Tibial nerve (tissue), 4 donors: ENCODE results near the gene MTFR1L. TPM values are rescaled to one million over a fixed set of nuclear protein-coding genes. Genes with fewer than 3 reads are reported as not detected.

Experiments used
- DNase-seq, 2 donors: peaks; one replicate each; pipeline ENCODE4 v3.0.0-alpha.2; 2019; ENCODE audit warnings: low spot score in 2 of 2
- H3K27ac ChIP-seq, 4 donors: fragments of 200-600 bp; sonication (generic) in 3 of 4; one replicate each; pipeline ENCODE4 v1.5.1; 2017 to 2019; ENCODE audit warnings: mild to moderate bottlenecking in 1 of 4
- H3K27me3 ChIP-seq, 2 donors: fragments of 200-600 bp; sonication (generic) in 1 of 2; one replicate each; pipeline versions ENCODE4 v1.5.1 to v1.6.0; 2017 to 2019
- H3K36me3 ChIP-seq, 3 donors: fragments of 200-600 bp; sonication (generic); one replicate each; pipeline ENCODE4 v1.5.1; 2018 to 2019
- H3K4me1 ChIP-seq, 4 donors: fragments of 200-600 bp; sonication (generic) in 3 of 4; one replicate each; pipeline ENCODE4 v1.5.1; 2017 to 2019
- H3K4me3 ChIP-seq, 4 donors: fragments of 200-600 bp; sonication (generic) in 3 of 4; one replicate each; pipeline ENCODE4 v1.5.1; 2017 to 2019; ENCODE audit warnings: mild to moderate bottlenecking in 1 of 4, moderate library complexity in 1 of 4
- H3K9me3 ChIP-seq, 4 donors: fragments of 200-600 bp; sonication (generic) in 3 of 4; one replicate each; pipeline ENCODE4 v1.5.1; 2017 to 2019
- EP300 ChIP-seq, 2 donors: sonication (generic); formaldehyde crosslinking; IDR thresholded peaks; one replicate each; pipeline ENCODE4 v1.6.1; 2017; ENCODE audit warnings: antibody characterized with exemption in 2 of 2, mild to moderate bottlenecking in 1 of 2
- POLR2A ChIP-seq, 2 donors: fragments of 450-650 bp; IDR thresholded peaks; one replicate each; pipeline ENCODE4 v1.6.1; 2017; ENCODE audit warnings: antibody characterized with exemption in 2 of 2, mild to moderate bottlenecking in 2 of 2, moderate library complexity in 2 of 2
- WGBS, 2 donors: methylation state at CpG; one replicate each; pipeline ENCODE4 v1.1.5; 2018; 5-methylcytosine and 5-hydroxymethylcytosine counted together
- total RNA-seq, 4 donors: library from RNA; depleted of rRNA; stranded (reverse); fragments of >200 nt; gene quantifications; one replicate each; pipeline ENCODE4 v1.1.0, GENCODE V29; 2016
- TF ChIP-seq, protein P1 (sequence below), 5 experiments: fragments of 200-600 bp in 3 of 5; fragments of 450-650 bp in 2 of 5; sonication (generic) in 3 of 5; IDR thresholded peaks; one replicate each; pipeline ENCODE4 v1.5.1; 2016 to 2019; ENCODE audit warnings: antibody characterized with exemption in 5 of 5, mild to moderate bottlenecking in 3 of 5, moderate library complexity in 2 of 5

The MTFR1L gene
- total RNA-seq, 4 donors from 2014 or later, result 65.7 to 99.4 (median 77.2) TPM

DNA sequence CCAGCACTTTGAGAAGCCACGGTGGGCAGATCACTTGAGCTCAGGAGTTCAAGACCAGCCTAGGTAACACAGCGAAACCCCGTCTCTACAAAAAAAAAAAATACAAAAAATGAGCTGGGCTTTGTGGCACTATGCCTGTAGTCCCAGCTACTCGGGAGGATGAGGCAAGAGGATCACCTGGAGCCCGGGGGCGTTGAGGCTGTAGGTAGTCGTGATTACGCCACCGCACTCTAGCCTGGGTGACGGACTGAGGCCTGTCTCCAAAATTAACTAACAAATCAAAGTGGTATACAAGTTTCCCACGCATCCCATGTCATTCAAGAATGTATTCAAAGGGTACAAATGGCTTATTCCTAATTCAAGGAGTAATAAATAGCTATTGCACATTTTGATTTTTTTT is 37.1 kb downstream of the MTFR1L start:
- Histone ChIP-seq H3K27me3 (no peaks in the 10 kb centered on the region), H3K9me3 (no peaks in the 10 kb centered on the region), H3K4me3 (no peak overlapping the region), H3K27ac (no peak overlapping the region), H3K36me3 (no peaks in the 10 kb centered on the region), H3K4me1 (peaks cover 0 to 24% (median 10%) of the 10 kb centered on the region in 4 donors)
- 90 to 93% methylated on average over 11 of the region's 11 CpGs for WGBS, 2 donors
- TF ChIP-seq POLR2A (IDR thresholded peaks at IDR 0.05) (no peak), EP300 (IDR thresholded peaks at IDR 0.05) (no peak)
- TF ChIP-seq, protein P1, sequence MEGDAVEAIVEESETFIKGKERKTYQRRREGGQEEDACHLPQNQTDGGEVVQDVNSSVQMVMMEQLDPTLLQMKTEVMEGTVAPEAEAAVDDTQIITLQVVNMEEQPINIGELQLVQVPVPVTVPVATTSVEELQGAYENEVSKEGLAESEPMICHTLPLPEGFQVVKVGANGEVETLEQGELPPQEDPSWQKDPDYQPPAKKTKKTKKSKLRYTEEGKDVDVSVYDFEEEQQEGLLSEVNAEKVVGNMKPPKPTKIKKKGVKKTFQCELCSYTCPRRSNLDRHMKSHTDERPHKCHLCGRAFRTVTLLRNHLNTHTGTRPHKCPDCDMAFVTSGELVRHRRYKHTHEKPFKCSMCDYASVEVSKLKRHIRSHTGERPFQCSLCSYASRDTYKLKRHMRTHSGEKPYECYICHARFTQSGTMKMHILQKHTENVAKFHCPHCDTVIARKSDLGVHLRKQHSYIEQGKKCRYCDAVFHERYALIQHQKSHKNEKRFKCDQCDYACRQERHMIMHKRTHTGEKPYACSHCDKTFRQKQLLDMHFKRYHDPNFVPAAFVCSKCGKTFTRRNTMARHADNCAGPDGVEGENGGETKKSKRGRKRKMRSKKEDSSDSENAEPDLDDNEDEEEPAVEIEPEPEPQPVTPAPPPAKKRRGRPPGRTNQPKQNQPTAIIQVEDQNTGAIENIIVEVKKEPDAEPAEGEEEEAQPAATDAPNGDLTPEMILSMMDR (IDR thresholded peaks at IDR 0.05), result no peak
- no peak for DNase-seq

DNA sequence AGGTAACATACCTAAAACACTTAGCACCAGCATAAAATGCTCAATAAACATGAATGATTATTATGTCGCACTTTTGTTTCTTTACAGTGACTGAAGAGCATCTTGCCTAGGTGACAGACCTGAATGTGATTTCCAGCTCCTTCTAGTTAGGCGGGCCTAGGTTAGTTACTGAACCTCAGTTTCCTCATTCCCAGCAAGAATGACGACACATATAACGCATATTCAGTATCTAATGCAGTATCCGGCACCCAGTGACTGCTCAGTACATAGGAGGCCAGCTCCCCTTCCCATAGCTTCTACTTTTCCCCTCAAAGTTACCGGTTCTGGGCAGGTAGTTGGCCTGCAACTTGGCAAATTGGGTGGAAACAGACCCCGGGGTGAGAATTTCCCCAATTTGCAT is 38.7 kb downstream of the MTFR1L start:
- peak overlapping the region in 1 of 4 donors; percentile 57 for H3K4me3 ChIP-seq
- WGBS, 2 donors, result 47 to 48% methylated on average over 7 of the region's 7 CpGs
- no peak for DNase-seq
- no peaks in the 10 kb centered on the region for H3K9me3 ChIP-seq
- H3K27ac ChIP-seq, result no peak overlapping the region
- peaks cover 0 to 24% (median 10%) of the 10 kb centered on the region in 4 donors for H3K4me1 ChIP-seq
- TF ChIP-seq EP300 (IDR thresholded peaks at IDR 0.05), result no peak
- no peak for TF ChIP-seq POLR2A (IDR thresholded peaks at IDR 0.05)
- TF ChIP-seq, protein P1 (IDR thresholded peaks at IDR 0.05), result no peak
- peaks cover 0 to 15% (median 0%) of the 10 kb centered on the region in 3 donors for H3K36me3 ChIP-seq
- H3K27me3 ChIP-seq, result no peaks in the 10 kb centered on the region

DNA sequence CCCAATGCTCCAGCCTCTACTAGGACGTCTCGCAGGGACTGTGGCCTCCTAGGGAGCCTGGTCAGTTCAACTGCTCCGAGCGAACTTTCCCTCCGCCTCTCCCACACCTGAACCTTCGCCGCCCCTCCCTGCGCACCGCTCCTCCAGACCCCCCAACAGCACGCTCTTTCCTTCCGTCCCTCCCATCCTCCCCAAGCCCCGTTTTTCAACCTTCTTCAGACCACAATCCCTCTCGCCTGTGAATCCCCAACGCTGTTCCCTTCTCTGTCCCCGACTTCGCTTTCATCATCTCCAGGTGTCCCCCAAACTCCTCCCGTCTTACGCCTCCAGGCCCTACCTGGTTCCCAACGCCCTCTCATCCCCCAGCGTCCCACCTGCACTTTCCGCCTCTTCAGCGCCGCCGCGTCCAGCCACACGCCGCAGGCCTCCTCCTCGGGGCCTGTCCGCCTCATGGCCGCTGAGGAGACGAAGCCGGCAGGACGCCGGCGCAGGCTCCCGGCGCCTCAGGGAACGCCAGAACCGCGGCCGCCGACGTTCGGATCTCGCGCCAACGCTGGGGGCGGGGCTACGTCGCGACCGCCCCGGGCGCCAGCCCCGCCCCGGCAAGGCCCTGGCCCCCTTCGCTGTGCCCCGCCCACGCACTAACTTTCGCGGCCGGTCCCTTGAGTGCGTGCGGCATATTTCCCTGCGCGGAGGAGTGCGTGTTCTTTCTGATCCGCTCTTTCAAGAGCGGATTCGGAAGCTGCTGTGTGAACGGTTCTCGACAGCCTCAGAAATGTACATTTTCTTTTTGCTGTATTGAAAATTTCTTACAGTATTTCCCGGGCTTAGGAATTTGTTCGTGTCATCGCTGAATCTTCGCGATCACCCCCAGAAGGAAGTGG is 39.4 kb downstream of the MTFR1L start, which contains the start of gene AUNIP:
AUNIP (minus strand) TSS at position 552 of the 884 bp plus-strand sequence; CDS start at position 452, 100 bp downstream.
- DNase-seq, result peak; percentile 73 to 78
- Histone ChIP-seq H3K9me3 (no peaks in the 10 kb centered on the region), H3K36me3 (peaks cover 0 to 20% (median 0%) of the 10 kb centered on the region in 3 donors), H3K4me1 (peaks cover 0 to 24% (median 10%) of the 10 kb centered on the region in 4 donors), H3K27me3 (no peaks in the 10 kb centered on the region), H3K27ac (peak within 1 kb of the TSS; percentile 9 to 90 (median 78)), H3K4me3 (peak within 1 kb of the TSS; percentile 38 to 61 (median 54))
- TF ChIP-seq EP300 (IDR thresholded peaks at IDR 0.05), result peak; percentile 28 to 91
- TF ChIP-seq POLR2A (IDR thresholded peaks at IDR 0.05), result peak; percentile 25 to 60
- TF ChIP-seq, protein P1 (IDR thresholded peaks at IDR 0.05), result peak in 2 of 5 experiments; percentile 8 to 22
- 2% methylated on average over 68 to 71 of the region's 77 CpGs for WGBS, 2 donors

DNA sequence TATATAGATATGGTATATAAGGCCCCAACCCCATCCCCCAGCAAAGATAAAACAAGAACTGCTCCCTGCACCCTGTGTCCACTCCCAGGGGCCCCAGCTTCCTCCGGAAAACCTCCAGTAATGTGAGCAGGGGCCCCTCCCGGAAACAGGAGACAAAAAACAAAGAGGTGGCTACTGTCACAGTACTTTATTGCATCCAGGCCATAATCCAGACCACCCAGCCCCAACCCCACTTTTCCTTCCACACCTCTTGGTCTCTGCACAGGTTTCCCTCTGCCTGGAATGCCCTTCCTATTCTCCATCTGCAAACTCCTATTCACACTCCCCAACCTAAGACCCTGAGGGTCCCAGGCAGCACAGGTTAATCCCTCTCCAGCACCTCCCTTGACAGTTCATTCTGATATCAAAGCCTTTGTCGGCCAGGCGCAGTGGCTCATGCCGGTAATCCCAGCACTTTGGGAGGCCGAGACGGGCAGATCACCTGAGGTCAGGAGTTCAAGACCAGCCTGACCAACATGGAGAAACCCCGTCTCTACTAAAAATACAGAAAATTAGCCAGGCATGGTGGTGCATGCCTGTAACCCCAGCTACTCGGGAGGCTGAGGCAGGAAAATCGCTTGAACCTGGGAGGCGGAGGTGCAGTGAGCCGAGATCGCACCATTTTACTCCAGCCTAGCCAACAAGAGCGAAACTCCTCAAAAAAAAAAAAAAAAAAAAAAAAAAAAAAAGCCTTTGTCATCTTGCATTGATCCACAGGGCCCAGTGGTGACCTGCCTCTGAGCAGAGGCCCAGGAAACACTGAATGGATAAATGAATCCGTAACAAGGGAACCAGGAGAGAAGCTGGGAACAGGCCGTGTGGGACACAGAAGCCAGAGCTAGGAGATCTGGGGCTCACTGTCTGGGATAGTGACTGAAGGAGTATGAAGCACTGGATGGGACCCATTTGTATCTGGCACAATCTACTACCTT is 41.8 kb downstream of the MTFR1L start:
- peaks cover 0 to 26% (median 0%) of the 10 kb centered on the region in 3 donors for H3K36me3 ChIP-seq
- H3K27ac ChIP-seq, result peak overlapping the region in 2 of 4 donors; percentile 23 to 24
- H3K4me3 ChIP-seq, result no peak overlapping the region
- H3K9me3 ChIP-seq, result no peaks in the 10 kb centered on the region
- H3K27me3 ChIP-seq, result no peaks in the 10 kb centered on the region
- TF ChIP-seq, protein P1 (IDR thresholded peaks at IDR 0.05), result no peak
- no peak for TF ChIP-seq EP300 (IDR thresholded peaks at IDR 0.05)
- WGBS, 2 donors, result 68% methylated on average over 16 of the region's 16 CpGs
- DNase-seq, result no peak
- H3K4me1 ChIP-seq, result peaks cover 0 to 24% (median 10%) of the 10 kb centered on the region in 4 donors
